Thoracic aorta (tissue), 2 donors: ENCODE data around the gene UBA1. TPM values are rescaled to one million over a fixed set of nuclear protein-coding genes. Genes with fewer than 3 reads are reported as not detected.

Source experiments
- ATAC-seq: fragments of 150-250 bp; one replicate; pipeline ENCODE4 v1.8.0; 2017; ENCODE audit warnings: low read depth; ENCODE audit not compliant: insufficient number of reproducible peaks, low FRiP score
- DNase-seq: peaks from one replicate; pipeline ENCODE4 v3.0.0-alpha.2; 2020; ENCODE audit warnings: low spot score
- H3K27ac ChIP-seq, 2 donors: fragments of 200-600 bp; sonication (generic); 1 replicate in 1 of 2; 2 replicates in 1 of 2; pipeline ENCODE4 v1.5.1; 2016; ENCODE audit warnings: mild to moderate bottlenecking in 2 of 2, moderate library complexity in 2 of 2
- H3K27me3 ChIP-seq: fragments of 200-600 bp; sonication (generic); replicated peaks from 2 replicates; pipeline ENCODE4 v1.6.0; 2016; ENCODE audit warnings: mild to moderate bottlenecking; ENCODE audit not compliant: insufficient read depth
- H3K36me3 ChIP-seq: fragments of 200-600 bp; sonication (generic); one replicate; pipeline ENCODE4 v1.5.1; 2016
- H3K4me1 ChIP-seq, 2 donors: fragments of 200-600 bp; sonication (generic); 1 replicate in 1 of 2; 2 replicates in 1 of 2; pipeline versions ENCODE4 v1.5.1 to v1.6.0; 2016; ENCODE audit warnings: low read depth in 2 of 2, mild to moderate bottlenecking in 1 of 2; ENCODE audit not compliant: control insufficient read depth in 1 of 2
- H3K4me3 ChIP-seq: fragments of 200-600 bp; sonication (generic); 2 replicates; pipeline ENCODE4 v1.5.1; 2016; ENCODE audit warnings: mild to moderate bottlenecking
- H3K9me3 ChIP-seq: fragments of 200-600 bp; sonication (generic); 2 replicates; pipeline ENCODE4 v1.5.1; 2016
- CTCF ChIP-seq: fragments of 200-600 bp; sonication (generic); IDR thresholded peaks from one replicate; pipeline ENCODE4 v1.5.1; 2019; ENCODE audit warnings: antibody characterized with exemption
- total RNA-seq, 2 donors: library from RNA; depleted of rRNA; stranded (reverse); fragments of >200 nt; gene quantifications; one replicate each; pipeline versions ENCODE4 v1.1.0 to v1.2.3, GENCODE V29; 2016

Gene UBA1
- total RNA-seq, 2 donors from 2014 or later, result 132 to 133 TPM

GRCh38 chrX:47212381-47213293, 19.0 kb downstream of the UBA1 start:
- H3K4me1 ChIP-seq, result peaks cover 0 to 11% of the 10 kb centered on the region in 2 donors
- no peaks in the 10 kb centered on the region for H3K27me3 ChIP-seq
- DNase-seq (no peak), ATAC-seq (no peak)
- peaks cover 49% of the 10 kb centered on the region for H3K36me3 ChIP-seq
- no peaks in the 10 kb centered on the region for H3K9me3 ChIP-seq
- TF ChIP-seq CTCF, result no peak
- H3K27ac ChIP-seq, result no peak overlapping the region
- H3K4me3 ChIP-seq, result no peak overlapping the region

GRCh38 chrX:47214435-47215077, 20.9 kb downstream of the UBA1 start:
- no peak for TF ChIP-seq CTCF
- no peak for DNase-seq
- Histone ChIP-seq H3K27me3 (no peaks in the 10 kb centered on the region), H3K27ac (no peak overlapping the region), H3K36me3 (peaks cover 43% of the 10 kb centered on the region), H3K4me3 (no peak overlapping the region), H3K9me3 (no peaks in the 10 kb centered on the region), H3K4me1 (peaks cover 0 to 11% of the 10 kb centered on the region in 2 donors)
- ATAC-seq, result no peak

- no peak for DNase-seq
- peaks cover 34% of the 10 kb centered on the region for H3K36me3 ChIP-seq
- peaks cover 4 to 20% of the 10 kb centered on the region in 2 donors for H3K4me1 ChIP-seq
- no peak for TF ChIP-seq CTCF
- H3K4me3 ChIP-seq, result no peak overlapping the region
- no peaks in the 10 kb centered on the region for H3K27me3 ChIP-seq
- H3K9me3 ChIP-seq, result no peaks in the 10 kb centered on the region
- no peak overlapping the region for H3K27ac ChIP-seq
- ATAC-seq, result no peak
These were observed 21.8 kb downstream of the UBA1 start for GRCh38 chrX:47215291-47215900.

GRCh38 chrX:47216393-47216925, 22.8 kb downstream of the UBA1 start:
- no peak for TF ChIP-seq CTCF
- no peak for DNase-seq
- Histone ChIP-seq H3K36me3 (peaks cover 24% of the 10 kb centered on the region), H3K4me1 (peaks cover 4 to 26% of the 10 kb centered on the region in 2 donors), H3K4me3 (no peak overlapping the region), H3K27me3 (no peaks in the 10 kb centered on the region), H3K27ac (peak overlapping the region; percentile 79 to 92), H3K9me3 (no peaks in the 10 kb centered on the region)
- ATAC-seq, result no peak
